SK-N-MC (cell line): Measurements from ENCODE around the gene ACVRL1.

Experiments
- DNase-seq: peaks from one replicate; pipeline ENCODE4 v3.0.0-alpha.2; 2011; ENCODE audit warnings: low read depth, low spot score
- H3K27ac ChIP-seq: fragments of 200-600 bp; sonication (generic); 2 replicates; pipeline ENCODE4 v1.5.1; 2016; ENCODE audit warnings: mixed run types
- H3K36me3 ChIP-seq: fragments of 200-600 bp; sonication (generic); 2 replicates; pipeline ENCODE4 v1.6.1; 2017; ENCODE audit warnings: antibody characterized with exemption, low read length, mixed read lengths; ENCODE audit not compliant: insufficient read depth
- H3K4me3 ChIP-seq: fragments of 200-600 bp; sonication (generic); 2 replicates; pipeline ENCODE4 v1.5.1; 2016
- H3K9ac ChIP-seq: fragments of 200-600 bp; sonication (generic); 2 replicates; pipeline ENCODE4 v1.8.0; 2017; ENCODE audit warnings: mixed run types, mixed read lengths; ENCODE audit not compliant: insufficient read length
- H3K9me3 ChIP-seq: fragments of 200-600 bp; sonication (generic); 2 replicates; pipeline ENCODE4 v1.6.1; 2017; ENCODE audit warnings: low read depth, mild to moderate bottlenecking, antibody characterized with exemption, low read length, moderate library complexity, mixed read lengths
- EZH2 ChIP-seq: fragments of 200-600 bp; sonication (generic); IDR thresholded peaks from one replicate; pipeline ENCODE4 v1.6.1; 2017; ENCODE audit warnings: antibody characterized with exemption
- FOXP2 ChIP-seq: optimal IDR thresholded peaks from 2 replicates; pipeline ENCODE3; 2011; ENCODE audit warnings: mild to moderate bottlenecking, moderate library complexity; ENCODE audit not compliant: insufficient read depth; ENCODE audit errors: extremely low read length, control extremely low read depth
- POLR2AphosphoS5 ChIP-seq: IDR thresholded peaks from 2 replicates; pipeline ENCODE4 v1.6.1; 2012; ENCODE audit warnings: mild to moderate bottlenecking, low read depth, low read length, borderline replicate concordance

Gene ACVRL1

GRCh38 chr12:51924551-51925319 is 17.4 kb downstream of the ACVRL1 start:
- no peaks in the 10 kb centered on the region for H3K9me3 ChIP-seq
- H3K4me3 ChIP-seq = no peak overlapping the region
- DNase-seq = no peak
- H3K9ac ChIP-seq = no peak overlapping the region
- H3K36me3 ChIP-seq = no peaks in the 10 kb centered on the region
- TF ChIP-seq POLR2AphosphoS5 (no peak), FOXP2 (no peak), EZH2 (no peak)
- no peak overlapping the region for H3K27ac ChIP-seq

GRCh38 chr12:51925346-51926063 is 18.2 kb downstream of the ACVRL1 start:
- no peaks in the 10 kb centered on the region for H3K9me3 ChIP-seq
- H3K9ac ChIP-seq = no peak overlapping the region
- no peak overlapping the region for H3K4me3 ChIP-seq
- TF ChIP-seq POLR2AphosphoS5 (no peak), EZH2 (no peak), FOXP2 (no peak)
- no peak overlapping the region for H3K27ac ChIP-seq
- H3K36me3 ChIP-seq = no peaks in the 10 kb centered on the region
- no peak for DNase-seq

- TF ChIP-seq EZH2 = no peak
- no peak for TF ChIP-seq FOXP2
- Histone ChIP-seq H3K36me3 (no peaks in the 10 kb centered on the region), H3K4me3 (no peak overlapping the region), H3K9me3 (no peaks in the 10 kb centered on the region), H3K9ac (no peak overlapping the region), H3K27ac (no peak overlapping the region)
- DNase-seq = no peak
These were observed 18.8 kb downstream of the ACVRL1 start for GRCh38 chr12:51926064-51926632.

- Histone ChIP-seq H3K27ac (no peak overlapping the region), H3K4me3 (no peak overlapping the region), H3K9me3 (no peaks in the 10 kb centered on the region), H3K36me3 (no peaks in the 10 kb centered on the region), H3K9ac (no peak overlapping the region)
- TF ChIP-seq EZH2 (no peak), FOXP2 (no peak), POLR2AphosphoS5 (no peak)
- DNase-seq = no peak
These were observed 19.4 kb downstream of the ACVRL1 start for GRCh38 chr12:51926718-51927117.

- Histone ChIP-seq H3K4me3 (no peak overlapping the region), H3K9ac (no peak overlapping the region), H3K36me3 (no peaks in the 10 kb centered on the region), H3K27ac (no peak overlapping the region), H3K9me3 (no peaks in the 10 kb centered on the region)
- TF ChIP-seq EZH2 = no peak
- no peak for DNase-seq
These were observed 25.1 kb downstream of the ACVRL1 start for GRCh38 chr12:51932218-51933076.

GRCh38 chr12:51934080-51934479 is 26.8 kb downstream of the ACVRL1 start:
- DNase-seq = no peak
- Histone ChIP-seq H3K9ac (no peak overlapping the region), H3K9me3 (no peaks in the 10 kb centered on the region), H3K4me3 (no peak overlapping the region), H3K27ac (no peak overlapping the region), H3K36me3 (no peaks in the 10 kb centered on the region)
- TF ChIP-seq FOXP2 (no peak), EZH2 (no peak), POLR2AphosphoS5 (no peak)

GRCh38 chr12:51937926-51938325 is 30.6 kb downstream of the ACVRL1 start:
- H3K36me3 ChIP-seq = no peaks in the 10 kb centered on the region
- H3K27ac ChIP-seq = no peak overlapping the region
- H3K9me3 ChIP-seq = no peaks in the 10 kb centered on the region
- no peak for TF ChIP-seq POLR2AphosphoS5
- no peak overlapping the region for H3K9ac ChIP-seq
- H3K4me3 ChIP-seq = no peak overlapping the region
- DNase-seq = no peak

GRCh38 chr12:51938726-51939125 is 31.4 kb downstream of the ACVRL1 start:
- TF ChIP-seq EZH2 = no peak
- no peak for TF ChIP-seq POLR2AphosphoS5
- TF ChIP-seq FOXP2 = no peak
- H3K27ac ChIP-seq = no peak overlapping the region
- no peak overlapping the region for H3K9ac ChIP-seq
- H3K4me3 ChIP-seq = no peak overlapping the region
- no peaks in the 10 kb centered on the region for H3K9me3 ChIP-seq
- no peaks in the 10 kb centered on the region for H3K36me3 ChIP-seq
- no peak for DNase-seq
